ENCODE results near the gene SGMS1.

SGMS1 gene

DNA sequence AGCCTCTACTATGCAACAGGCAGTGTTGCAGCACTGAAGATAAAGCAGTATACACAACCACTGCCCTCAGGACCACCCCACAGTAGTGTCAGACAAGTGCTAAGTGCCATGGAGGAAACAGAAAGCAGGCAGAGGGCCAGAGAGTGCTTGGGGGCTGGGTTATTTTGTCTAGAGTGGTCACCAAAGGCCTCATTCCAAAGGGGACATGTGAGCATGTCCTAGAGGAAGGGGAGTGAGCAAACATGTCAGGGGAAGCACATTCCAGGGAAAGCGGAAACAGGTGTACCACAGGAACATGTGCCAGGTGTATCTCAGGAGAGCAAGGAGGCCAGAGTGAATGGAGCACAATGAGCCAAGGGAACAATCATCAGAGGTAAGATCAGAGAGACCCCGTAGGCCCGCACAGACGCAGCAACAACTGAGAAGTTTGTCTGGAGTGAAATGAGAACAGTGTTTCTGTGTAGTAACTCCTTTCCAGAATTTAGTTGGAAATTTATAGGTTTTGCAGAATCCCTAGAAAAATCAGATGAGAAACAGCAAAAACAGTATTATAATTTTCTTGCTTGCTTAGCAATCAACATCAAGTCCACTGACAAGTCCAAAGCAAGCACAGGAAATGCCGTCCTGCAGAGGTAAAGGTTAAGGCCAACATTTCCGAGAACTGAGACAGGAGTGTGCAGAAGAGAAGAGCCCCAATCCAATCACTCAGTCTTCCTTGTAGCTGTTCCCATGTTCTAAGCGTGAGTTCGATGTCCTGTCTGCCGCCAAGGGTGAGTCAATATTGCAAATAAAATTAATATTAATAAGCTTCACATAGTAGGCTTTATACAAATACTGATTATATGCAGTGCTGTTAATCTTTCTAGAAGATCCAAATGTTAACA, 67.3 kb downstream of the SGMS1 start:
- TF ChIP-seq, protein P1, sequence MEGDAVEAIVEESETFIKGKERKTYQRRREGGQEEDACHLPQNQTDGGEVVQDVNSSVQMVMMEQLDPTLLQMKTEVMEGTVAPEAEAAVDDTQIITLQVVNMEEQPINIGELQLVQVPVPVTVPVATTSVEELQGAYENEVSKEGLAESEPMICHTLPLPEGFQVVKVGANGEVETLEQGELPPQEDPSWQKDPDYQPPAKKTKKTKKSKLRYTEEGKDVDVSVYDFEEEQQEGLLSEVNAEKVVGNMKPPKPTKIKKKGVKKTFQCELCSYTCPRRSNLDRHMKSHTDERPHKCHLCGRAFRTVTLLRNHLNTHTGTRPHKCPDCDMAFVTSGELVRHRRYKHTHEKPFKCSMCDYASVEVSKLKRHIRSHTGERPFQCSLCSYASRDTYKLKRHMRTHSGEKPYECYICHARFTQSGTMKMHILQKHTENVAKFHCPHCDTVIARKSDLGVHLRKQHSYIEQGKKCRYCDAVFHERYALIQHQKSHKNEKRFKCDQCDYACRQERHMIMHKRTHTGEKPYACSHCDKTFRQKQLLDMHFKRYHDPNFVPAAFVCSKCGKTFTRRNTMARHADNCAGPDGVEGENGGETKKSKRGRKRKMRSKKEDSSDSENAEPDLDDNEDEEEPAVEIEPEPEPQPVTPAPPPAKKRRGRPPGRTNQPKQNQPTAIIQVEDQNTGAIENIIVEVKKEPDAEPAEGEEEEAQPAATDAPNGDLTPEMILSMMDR (IDR thresholded peaks at IDR 0.05; ENCODE audit: insufficient read depth, low read length, poor library complexity, severe bottlenecking), result no peak
- DNase-seq (ENCODE audit: extremely low read depth, insufficient read length), result no peak
- H3K36me3 ChIP-seq (ENCODE audit: control insufficient read depth, insufficient read depth, low read length), result no peaks in the 10 kb centered on the region; the same call in 1 of the 2 replicates
- H3K27me3 ChIP-seq (replicated peaks; ENCODE audit: control insufficient read depth, insufficient read depth, low read length), result no peaks in the 10 kb centered on the region
- H3K4me3 ChIP-seq (replicated peaks; ENCODE audit: low read depth, low read length), result no peak overlapping the region

DNA sequence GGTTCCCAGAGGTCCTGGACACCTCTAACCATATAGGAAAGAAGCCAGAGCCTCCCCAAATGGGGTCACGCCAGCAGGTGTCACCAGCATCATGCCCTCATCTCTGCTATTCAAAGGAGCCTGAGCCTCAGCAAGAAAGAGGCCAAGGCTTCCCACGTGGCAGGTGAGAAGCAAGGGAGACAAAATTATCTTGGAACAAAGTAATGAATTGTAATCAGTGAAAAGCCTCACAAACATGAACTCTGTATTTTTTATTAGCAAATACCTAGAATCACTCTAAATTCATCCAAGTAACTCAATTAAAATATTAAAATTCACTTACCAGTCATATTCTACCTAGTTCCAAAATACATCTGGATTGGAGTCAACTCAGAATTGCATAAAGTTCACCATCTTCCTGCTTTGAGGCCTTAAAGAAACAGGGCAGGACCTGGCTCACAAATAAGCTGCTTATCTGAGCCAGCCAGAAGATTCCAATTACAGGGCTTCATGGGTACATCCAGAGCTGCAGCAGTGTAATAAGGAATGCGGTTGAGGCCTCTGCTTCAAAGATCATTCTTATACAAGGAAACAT, 68.7 kb downstream of the SGMS1 start:
- DNase-seq (ENCODE audit: extremely low read depth, insufficient read length), result no peak
- TF ChIP-seq, protein P1 (IDR thresholded peaks at IDR 0.05; ENCODE audit: insufficient read depth, low read length, poor library complexity, severe bottlenecking), result peak; percentile 47
- no peaks in the 10 kb centered on the region; the same call in 1 of the 2 replicates for H3K36me3 ChIP-seq (ENCODE audit: control insufficient read depth, insufficient read depth, low read length)
- no peaks in the 10 kb centered on the region for H3K27me3 ChIP-seq (replicated peaks; ENCODE audit: control insufficient read depth, insufficient read depth, low read length)
- H3K4me3 ChIP-seq (replicated peaks; ENCODE audit: low read depth, low read length), result no peak overlapping the region

DNA sequence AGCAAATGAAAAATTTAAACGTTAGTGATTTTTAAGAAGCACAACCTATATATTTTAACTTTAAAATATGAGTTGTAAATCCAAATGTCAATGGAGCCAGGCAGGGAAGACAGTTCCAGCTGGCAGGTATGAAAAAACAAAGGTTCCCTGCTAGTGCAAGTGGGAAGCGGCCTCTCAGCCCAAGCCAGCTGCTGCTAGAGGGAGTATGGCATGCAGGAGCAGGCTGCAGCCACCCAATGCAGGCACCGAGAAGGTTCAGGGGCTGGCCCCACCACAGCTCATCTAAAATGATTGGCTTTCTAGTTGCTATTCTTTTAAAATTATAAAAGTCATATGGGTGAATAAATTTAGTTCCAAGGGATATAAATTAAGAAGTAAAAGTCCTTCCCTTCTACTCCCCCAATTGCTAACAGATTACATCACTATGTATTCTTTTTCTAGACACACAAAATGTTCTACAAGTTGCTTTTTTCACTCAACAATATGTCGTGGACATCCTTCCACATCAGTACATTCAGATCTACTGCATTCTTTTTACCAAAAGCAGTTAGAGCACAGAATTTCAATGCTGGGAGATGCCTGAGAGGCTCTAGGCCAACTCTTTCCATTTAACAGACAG, 69.3 kb downstream of the SGMS1 start:
- DNase-seq (ENCODE audit: extremely low read depth, insufficient read length), result no peak
- Histone ChIP-seq H3K36me3 (ENCODE audit: control insufficient read depth, insufficient read depth, low read length) (no peaks in the 10 kb centered on the region; the same call in 1 of the 2 replicates), H3K4me3 (replicated peaks; ENCODE audit: low read depth, low read length) (no peak overlapping the region), H3K27me3 (replicated peaks; ENCODE audit: control insufficient read depth, insufficient read depth, low read length) (no peaks in the 10 kb centered on the region)
- TF ChIP-seq, protein P1 (IDR thresholded peaks at IDR 0.05; ENCODE audit: insufficient read depth, low read length, poor library complexity, severe bottlenecking), result no peak

DNA sequence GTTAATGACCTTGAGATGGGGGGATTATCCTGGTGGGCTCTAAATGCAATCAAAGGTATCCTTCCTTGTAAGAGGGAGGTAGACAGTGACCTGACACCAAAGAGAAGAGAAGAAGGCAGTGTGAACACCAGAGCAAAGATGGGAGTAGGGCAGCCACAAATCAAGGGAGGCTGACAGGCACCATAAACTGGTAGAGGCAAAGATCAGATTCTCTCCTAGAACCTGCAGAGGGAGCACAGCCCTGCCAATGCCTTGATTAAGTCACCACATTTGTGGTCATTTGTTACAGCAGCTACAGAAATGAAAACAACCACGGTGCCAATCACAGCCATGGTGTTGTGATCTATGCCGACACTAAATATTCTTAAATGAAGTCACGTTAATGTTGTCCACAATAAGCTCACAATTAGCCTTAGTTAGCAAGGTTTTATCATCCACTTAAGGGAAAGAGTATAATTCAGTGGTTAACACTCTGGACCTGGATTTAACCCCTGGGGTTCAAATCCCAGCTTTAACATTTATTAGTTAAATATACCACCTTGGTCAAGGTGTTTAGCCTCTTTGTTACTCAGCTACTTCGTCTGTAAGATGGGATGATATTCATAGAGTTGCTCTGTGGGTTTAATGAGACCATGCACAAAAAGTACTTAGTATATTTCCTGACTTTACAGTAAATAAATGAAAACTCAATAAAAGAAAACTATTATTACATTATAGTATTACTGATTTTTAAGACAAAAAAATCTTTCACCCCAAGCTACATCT, 70.8 kb downstream of the SGMS1 start:
- H3K4me3 ChIP-seq (replicated peaks; ENCODE audit: low read depth, low read length), result no peak overlapping the region
- TF ChIP-seq, protein P1 (IDR thresholded peaks at IDR 0.05; ENCODE audit: insufficient read depth, low read length, poor library complexity, severe bottlenecking), result peak; percentile 28

GRCh38 chr10:50552308-50552707, 71.4 kb downstream of the SGMS1 start:
- Histone ChIP-seq H3K27me3 (replicated peaks; ENCODE audit: control insufficient read depth, insufficient read depth, low read length) (no peaks in the 10 kb centered on the region), H3K4me3 (replicated peaks; ENCODE audit: low read depth, low read length) (no peak overlapping the region), H3K36me3 (ENCODE audit: control insufficient read depth, insufficient read depth, low read length) (no peaks in the 10 kb centered on the region; the same call in 1 of the 2 replicates)
- TF ChIP-seq, protein P1 (IDR thresholded peaks at IDR 0.05; ENCODE audit: insufficient read depth, low read length, poor library complexity, severe bottlenecking), result no peak
- no peak for DNase-seq (ENCODE audit: extremely low read depth, insufficient read length)

More for the DNA sequence above, 70.8 kb downstream of the SGMS1 start:
- H3K36me3 ChIP-seq (ENCODE audit: control insufficient read depth, insufficient read depth, low read length), result no peaks in the 10 kb centered on the region; the same call in 1 of the 2 replicates
- no peaks in the 10 kb centered on the region for H3K27me3 ChIP-seq (replicated peaks; ENCODE audit: control insufficient read depth, insufficient read depth, low read length)
- no peak for DNase-seq (ENCODE audit: extremely low read depth, insufficient read length)

Data from GM06990 (cell line).